Kidney epithelial cell (primary cell): ENCODE results near the gene PDIK1L. TPM values are rescaled to one million over a fixed set of nuclear protein-coding genes. Genes with fewer than 3 reads are reported as not detected.
"Not testable (repeated sequence)": the region's sequence is repeated elsewhere in the genome, so short reads cannot be mapped to it uniquely, and the experiment has no call there.

ENCODE experiments used
- DNase-seq: peaks from one replicate; pipeline ENCODE4 v3.0.0-alpha.2; 2010; ENCODE audit warnings: low read depth
- H3K27me3 ChIP-seq: 2 replicates; pipeline ENCODE4 v1.6.0; 2011; ENCODE audit warnings: low read length; ENCODE audit not compliant: control insufficient read depth, insufficient read depth
- H3K36me3 ChIP-seq: 2 replicates; pipeline ENCODE4 v1.5.1; 2011; ENCODE audit warnings: low read length; ENCODE audit not compliant: control insufficient read depth, insufficient read depth
- H3K4me3 ChIP-seq: 2 replicates; pipeline ENCODE4 v1.5.1; 2011; ENCODE audit warnings: low read depth, mild to moderate bottlenecking, control low read depth, low read length
- total RNA-seq: library from RNA; depleted of rRNA; stranded (reverse); fragments of >200 nt; gene quantifications from 2 replicates; pipeline ENCODE4 v1.2.3, GENCODE V29; 2015
- TF ChIP-seq, protein P1 (sequence below): IDR thresholded peaks from 2 replicates; pipeline ENCODE4 v1.5.1; 2011; ENCODE audit warnings: mild to moderate bottlenecking, moderate library complexity, low read length, control low read depth, inconsistent platforms; ENCODE audit not compliant: insufficient read depth, poor library complexity, severe bottlenecking

PDIK1L gene
- total RNA-seq, 1 donor from 2014 or later: 6.6 TPM

DNA sequence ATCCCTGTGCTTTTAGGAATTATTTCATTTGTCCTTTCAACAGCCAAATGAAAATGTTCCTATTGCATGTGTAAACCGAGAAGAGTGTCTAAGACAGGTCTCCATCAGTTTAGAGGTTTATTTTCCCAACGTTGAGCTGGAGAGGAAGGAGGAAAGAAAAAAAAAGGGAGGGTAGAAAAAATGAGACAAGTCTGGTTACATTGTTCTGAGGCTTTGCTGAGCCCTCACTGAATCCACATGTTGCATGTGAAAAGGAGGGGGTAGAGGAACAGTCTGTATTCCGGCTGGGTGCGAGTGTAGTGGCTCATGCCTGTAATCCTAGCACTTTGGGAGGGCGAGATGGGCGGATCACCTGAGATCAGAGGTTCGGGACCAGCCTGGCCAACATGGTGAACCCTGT is 19.2 kb upstream of the PDIK1L start:
- no peak for DNase-seq
- TF ChIP-seq, protein P1, sequence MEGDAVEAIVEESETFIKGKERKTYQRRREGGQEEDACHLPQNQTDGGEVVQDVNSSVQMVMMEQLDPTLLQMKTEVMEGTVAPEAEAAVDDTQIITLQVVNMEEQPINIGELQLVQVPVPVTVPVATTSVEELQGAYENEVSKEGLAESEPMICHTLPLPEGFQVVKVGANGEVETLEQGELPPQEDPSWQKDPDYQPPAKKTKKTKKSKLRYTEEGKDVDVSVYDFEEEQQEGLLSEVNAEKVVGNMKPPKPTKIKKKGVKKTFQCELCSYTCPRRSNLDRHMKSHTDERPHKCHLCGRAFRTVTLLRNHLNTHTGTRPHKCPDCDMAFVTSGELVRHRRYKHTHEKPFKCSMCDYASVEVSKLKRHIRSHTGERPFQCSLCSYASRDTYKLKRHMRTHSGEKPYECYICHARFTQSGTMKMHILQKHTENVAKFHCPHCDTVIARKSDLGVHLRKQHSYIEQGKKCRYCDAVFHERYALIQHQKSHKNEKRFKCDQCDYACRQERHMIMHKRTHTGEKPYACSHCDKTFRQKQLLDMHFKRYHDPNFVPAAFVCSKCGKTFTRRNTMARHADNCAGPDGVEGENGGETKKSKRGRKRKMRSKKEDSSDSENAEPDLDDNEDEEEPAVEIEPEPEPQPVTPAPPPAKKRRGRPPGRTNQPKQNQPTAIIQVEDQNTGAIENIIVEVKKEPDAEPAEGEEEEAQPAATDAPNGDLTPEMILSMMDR: no peak
- Histone ChIP-seq H3K27me3 (peaks cover 2% of the 10 kb centered on the region), H3K4me3 (no peak overlapping the region), H3K36me3 (no peaks in the 10 kb centered on the region)

DNA sequence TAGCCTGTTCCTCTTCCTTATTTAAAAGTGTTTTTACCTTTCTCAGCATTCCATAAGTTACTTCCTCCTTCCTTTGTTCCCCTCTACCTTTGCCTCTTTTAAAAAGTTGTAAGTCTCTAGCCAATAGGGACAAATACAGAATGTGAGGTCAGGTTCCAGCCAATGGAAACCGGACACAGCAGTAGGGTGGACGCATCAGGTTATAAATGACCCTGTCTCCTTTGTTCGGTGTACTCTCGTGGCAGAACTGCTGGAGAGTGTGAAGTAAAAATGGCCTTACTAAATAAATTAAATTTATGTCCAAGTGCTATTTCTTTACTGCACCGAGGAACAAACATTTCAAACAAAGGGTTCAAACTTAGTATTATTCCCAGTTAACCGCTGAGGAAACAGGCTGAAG is 18.1 kb upstream of the PDIK1L start:
- not testable (repeated sequence) for H3K4me3 ChIP-seq, H3K27me3 ChIP-seq, DNase-seq, H3K36me3 ChIP-seq

DNA sequence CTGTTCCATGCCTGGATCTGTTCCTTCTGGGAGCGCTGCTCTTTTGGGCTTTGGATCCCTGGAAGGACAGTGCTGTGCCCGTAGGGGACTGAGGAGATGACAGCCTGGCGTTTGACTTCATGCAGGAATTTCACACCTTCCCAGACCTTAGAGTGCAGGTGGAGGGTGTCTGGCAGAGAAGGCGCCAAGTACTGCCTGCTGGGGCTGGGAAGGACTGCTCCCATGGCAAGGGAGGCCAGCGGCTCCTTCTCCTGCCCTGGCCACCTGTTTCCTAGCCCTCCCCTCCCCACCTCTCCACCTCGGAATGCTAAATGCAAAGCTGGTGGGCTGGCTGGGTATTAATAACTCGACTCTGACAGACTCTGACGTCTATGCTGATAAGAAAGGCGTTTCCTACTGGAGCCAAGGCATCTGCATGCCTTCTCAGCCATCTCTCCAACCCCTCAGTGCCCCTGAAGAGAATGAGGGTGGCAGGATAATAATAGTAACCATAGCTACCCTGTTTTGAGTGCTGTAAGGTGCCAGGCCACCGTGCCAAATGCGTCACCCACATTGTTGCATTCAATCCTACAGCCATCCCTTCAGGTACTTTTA is 17.5 kb upstream of the PDIK1L start:
- Histone ChIP-seq H3K27me3 (peaks cover 2% of the 10 kb centered on the region), H3K36me3 (no peaks in the 10 kb centered on the region), H3K4me3 (no peak overlapping the region)
- TF ChIP-seq, protein P1: no peak
- no peak for DNase-seq

- TF ChIP-seq, protein P1: peak; percentile 11
- no peak for DNase-seq
- no peak overlapping the region for H3K4me3 ChIP-seq
- H3K36me3 ChIP-seq: no peaks in the 10 kb centered on the region
- H3K27me3 ChIP-seq: peaks cover 2% of the 10 kb centered on the region
Observed at GRCh38 chr1:26094677-26095383, 16.8 kb upstream of the PDIK1L start.

- TF ChIP-seq, protein P1: no peak
- no peak for DNase-seq
Observed at GRCh38 chr1:26096471-26096870, 15.2 kb upstream of the PDIK1L start.

DNA sequence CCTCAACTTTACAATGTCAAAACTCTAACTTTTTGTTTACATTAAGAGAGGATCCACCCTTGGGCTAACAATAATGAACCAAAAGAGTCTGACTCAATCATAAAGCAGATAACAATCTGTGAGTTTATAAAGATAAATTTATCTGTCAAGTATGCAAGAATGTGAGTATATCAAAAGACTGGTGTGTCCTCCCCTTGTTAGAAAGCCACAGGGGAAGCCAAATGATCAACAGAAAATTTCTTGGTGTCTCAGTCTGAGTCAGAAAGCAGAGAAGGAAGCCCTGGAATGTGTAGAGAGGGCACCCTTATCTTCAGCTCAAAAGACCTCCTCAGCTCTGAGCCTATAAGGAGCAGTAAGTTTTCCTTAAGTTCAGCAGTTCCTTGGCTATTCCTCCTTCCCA is 13.9 kb upstream of the PDIK1L start:
- Histone ChIP-seq H3K4me3 (no peak overlapping the region), H3K27me3 (peaks cover 2% of the 10 kb centered on the region), H3K36me3 (no peaks in the 10 kb centered on the region)
- no peak for DNase-seq
- TF ChIP-seq, protein P1: no peak

More at GRCh38 chr1:26096471-26096870, 15.2 kb upstream of the PDIK1L start:
- peaks cover 2% of the 10 kb centered on the region for H3K27me3 ChIP-seq
- H3K36me3 ChIP-seq: no peaks in the 10 kb centered on the region
- H3K4me3 ChIP-seq: no peak overlapping the region
